GM23338 (cell line): Measurements from ENCODE around the gene CD180. TPM values are rescaled to one million over a fixed set of nuclear protein-coding genes. Genes with fewer than 3 reads are reported as not detected.

Experiments
- ATAC-seq: fragments of 200-7000 bp; cut with Tn5 transposase; 3 replicates; pipeline ENCODE4 v1.9.1; 2020
- DNase-seq: peaks from one replicate; pipeline ENCODE4 v3.0.0-alpha.2; 2015; ENCODE audit warnings: low spot score
- H2AFZ ChIP-seq: fragments of 200-600 bp; sonication (generic); 2 replicates; pipeline ENCODE4 v1.8.0; 2016; ENCODE audit warnings: antibody characterized with exemption, mild to moderate bottlenecking, moderate library complexity
- H3F3A ChIP-seq: fragments of 200-600 bp; sonication (generic); replicated peaks from 2 replicates; pipeline ENCODE4 v1.8.0; 2017; ENCODE audit warnings: antibody characterized with exemption, mixed run types, low read depth
- H3K27ac ChIP-seq: fragments of 200-600 bp; sonication (generic); 2 replicates; pipeline ENCODE4 v1.6.1; 2016; ENCODE audit warnings: low read depth
- H3K27me3 ChIP-seq: fragments of 200-600 bp; sonication (generic); 2 replicates; pipeline ENCODE4 v1.8.0; 2016; ENCODE audit warnings: mild to moderate bottlenecking, mixed run types, moderate library complexity; ENCODE audit not compliant: insufficient read depth
- H3K36me3 ChIP-seq: fragments of 200-600 bp; sonication (generic); 2 replicates; pipeline ENCODE4 v1.8.0; 2016; ENCODE audit warnings: mild to moderate bottlenecking; ENCODE audit not compliant: insufficient read depth
- H3K4me1 ChIP-seq: fragments of 200-600 bp; sonication (generic); 2 replicates; pipeline ENCODE4 v1.8.0; 2016; ENCODE audit warnings: mild to moderate bottlenecking, moderate library complexity; ENCODE audit not compliant: insufficient read depth
- H3K4me2 ChIP-seq: fragments of 200-600 bp; sonication (generic); 2 replicates; pipeline ENCODE4 v1.7.1; 2017; ENCODE audit warnings: mixed run types
- H3K4me3 ChIP-seq: fragments of 200-600 bp; sonication (generic); 2 replicates; pipeline ENCODE4 v1.6.1; 2016; ENCODE audit warnings: mixed run types
- H3K79me2 ChIP-seq: fragments of 200-600 bp; sonication (generic); replicated peaks from 2 replicates; pipeline ENCODE4 v1.8.0; 2017; ENCODE audit warnings: mild to moderate bottlenecking; ENCODE audit not compliant: insufficient read depth
- H3K9me2 ChIP-seq: fragments of 200-600 bp; sonication (generic); 2 replicates; pipeline ENCODE4 v1.8.0; 2017; ENCODE audit not compliant: insufficient read depth
- H4K20me1 ChIP-seq: fragments of 200-600 bp; sonication (generic); replicated peaks from 2 replicates; pipeline ENCODE4 v1.8.0; 2017; ENCODE audit warnings: mild to moderate bottlenecking; ENCODE audit not compliant: insufficient read depth
- H3K27ac Mint-ChIP-seq: 2 replicates; pipeline ENCODE4 v1.8.0; 2020; ENCODE audit warnings: inconsistent platforms, mild to moderate bottlenecking, moderate library complexity, mixed read lengths
- H3K27me3 Mint-ChIP-seq: 3 replicates; pipeline ENCODE4 v1.8.0; 2022; ENCODE audit warnings: low read depth, mild to moderate bottlenecking, moderate library complexity, mixed read lengths, inconsistent platforms; ENCODE audit not compliant: insufficient read depth, poor library complexity
- H3K36me3 Mint-ChIP-seq: 3 replicates; pipeline ENCODE4 v1.8.0; 2021; ENCODE audit warnings: low read depth, mild to moderate bottlenecking, inconsistent platforms, moderate library complexity, mixed read lengths
- H3K4me1 Mint-ChIP-seq: 3 replicates; pipeline ENCODE4 v1.8.0; 2020; ENCODE audit warnings: mild to moderate bottlenecking, inconsistent platforms, mixed read lengths
- H3K4me3 Mint-ChIP-seq: 3 replicates; pipeline ENCODE4 v1.8.0; 2021; ENCODE audit warnings: moderate library complexity, mild to moderate bottlenecking, inconsistent platforms, mixed read lengths
- H3K9me3 Mint-ChIP-seq: 3 replicates; pipeline ENCODE4 v1.8.0; 2020; ENCODE audit warnings: moderate library complexity, mild to moderate bottlenecking, inconsistent platforms, mixed read lengths
- CREB1 ChIP-seq: fragments of 250-450 bp; sonication (Bioruptor Pico); IDR thresholded peaks from 2 replicates; pipeline ENCODE4 v1.5.0; 2020; ENCODE audit warnings: low read depth, mild to moderate bottlenecking, moderate library complexity
- CTCF ChIP-seq, 2 experiments: fragments of 200-600 bp in 1 of 2; sonication (generic) in 1 of 2; conservative IDR thresholded peaks; 2 replicates each; pipeline versions ENCODE4 v1.5.1 to v1.6.1; 2016 to 2017; ENCODE audit warnings: antibody characterized with exemption in 2 of 2, low read depth in 2 of 2, mild to moderate bottlenecking in 2 of 2, moderate library complexity in 1 of 2
- EZH2 ChIP-seq: fragments of 200-600 bp; sonication (generic); IDR thresholded peaks from one replicate; pipeline ENCODE4 v1.8.0; 2017; ENCODE audit warnings: antibody characterized with exemption, mild to moderate bottlenecking, low read depth; ENCODE audit not compliant: unreplicated experiment
- EZH2phosphoT487 ChIP-seq: fragments of 200-600 bp; sonication (generic); IDR thresholded peaks from one replicate; pipeline ENCODE4 v1.8.1; 2018; ENCODE audit warnings: antibody characterized with exemption; ENCODE audit not compliant: unreplicated experiment
- JUNB ChIP-seq: IDR thresholded peaks from one replicate; pipeline ENCODE4 v1.6.1; 2016; ENCODE audit warnings: antibody characterized with exemption; ENCODE audit not compliant: unreplicated experiment
- NANOG ChIP-seq: IDR thresholded peaks from 2 replicates; pipeline ENCODE4 v1.6.1; 2016; ENCODE audit warnings: antibody characterized with exemption, borderline replicate concordance
- POLR2AphosphoS5 ChIP-seq: IDR thresholded peaks from 2 replicates; pipeline ENCODE4 v1.6.1; 2016; ENCODE audit warnings: antibody characterized with exemption, low read depth
- REST ChIP-seq: IDR thresholded peaks from one replicate; pipeline ENCODE4 v1.6.1; 2018; ENCODE audit warnings: antibody characterized with exemption; ENCODE audit not compliant: unreplicated experiment
- STAT1 ChIP-seq: IDR thresholded peaks from one replicate; pipeline ENCODE4 v1.6.1; 2016; ENCODE audit warnings: antibody characterized with exemption; ENCODE audit not compliant: unreplicated experiment
- ZNF114 ChIP-seq: fragments of 250-450 bp; sonication (Bioruptor Pico); IDR thresholded peaks from 2 replicates; pipeline ENCODE4 v1.5.0; 2020; ENCODE audit warnings: mild to moderate bottlenecking, moderate library complexity
- ZNF331 ChIP-seq: fragments of 250-450 bp; sonication (Bioruptor Pico); IDR thresholded peaks from 2 replicates; pipeline ENCODE4 v1.5.0; 2020; ENCODE audit warnings: low read depth, mild to moderate bottlenecking, moderate library complexity
- polyA plus RNA-seq: library from polyadenylated mRNA; unstranded; fragments of >200 nt; fragmentation: Nextera tagmentation; extraction: Ambion mirVana; gene quantifications from 2 replicates; pipeline ENCODE4 v1.2.1, GENCODE V29; 2016
- total RNA-seq: library from RNA; depleted of rRNA; stranded (reverse); fragments of >200 nt; shearing (Covaris generic); gene quantifications from 2 replicates; pipeline ENCODE4 v1.2.3, GENCODE V29; 2014
- TF ChIP-seq, protein P1 (sequence below): fragments of 250-450 bp; sonication (Bioruptor Pico); IDR thresholded peaks from 2 replicates; pipeline ENCODE4 v1.5.0; 2020; ENCODE audit warnings: mild to moderate bottlenecking, moderate library complexity
- TF ChIP-seq, protein P2 (sequence below): IDR thresholded peaks from 2 replicates; pipeline ENCODE4 v1.6.1; 2016; ENCODE audit warnings: antibody characterized with exemption

The CD180 gene
- total and polyA plus RNA-seq, 2 experiments from 2014 or later = not detected

DNA sequence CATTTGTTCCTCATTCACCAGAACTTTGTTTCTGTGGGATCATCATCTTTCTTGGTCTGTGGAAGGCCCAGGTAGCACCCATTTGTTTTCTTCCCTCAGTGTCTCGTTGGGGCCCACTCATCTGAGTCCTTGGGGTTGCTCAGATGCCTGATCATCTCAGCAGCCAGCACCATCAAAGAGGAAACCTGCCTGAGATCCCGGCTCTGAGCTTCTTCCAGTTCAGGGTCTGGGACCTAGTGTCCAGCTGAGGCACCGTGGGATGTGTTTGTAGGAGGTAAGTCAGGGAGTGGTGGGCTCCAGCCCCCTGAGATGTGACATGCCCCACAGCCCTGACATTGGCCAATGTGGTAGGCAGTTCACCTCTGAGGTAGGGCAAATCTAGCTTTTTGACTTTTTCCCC, 9.4 kb upstream of the CD180 start:
- 0 out of 3 replicates have a peak, but pooled peaks cover 4% of the 10 kb centered on the region for H3K9me3 Mint-ChIP-seq
- H3K36me3 Mint-ChIP-seq = no peaks in the 10 kb centered on the region; the same call in 1 of the 3 replicates
- Histone ChIP-seq H3K4me2 (no peak overlapping the region), H3K27me3 (no peaks in the 10 kb centered on the region), H3K36me3 (no peaks in the 10 kb centered on the region; the same call in 1 of the 2 replicates), H3K9me2 (no peaks in the 10 kb centered on the region), H3K4me3 (no peak overlapping the region), H3K4me1 (no peaks in the 10 kb centered on the region), H3K27ac (no peak overlapping the region), H3K79me2 (no peaks in the 10 kb centered on the region), H4K20me1 (no peaks in the 10 kb centered on the region), H2AFZ (no peak overlapping the region), H3F3A (no peaks in the 10 kb centered on the region)
- H3K27ac Mint-ChIP-seq = no peak overlapping the region
- no peak overlapping the region for H3K4me3 Mint-ChIP-seq
- H3K27me3 Mint-ChIP-seq = no peaks in the 10 kb centered on the region
- no peaks in the 10 kb centered on the region for H3K4me1 Mint-ChIP-seq
- TF ChIP-seq ZNF331 (CRISPR knock-in tag) (no peak), EZH2phosphoT487 (no peak), STAT1 (no peak), CREB1 (CRISPR knock-in tag) (no peak), NANOG (no peak), POLR2AphosphoS5 (no peak), EZH2 (no peak), ZNF114 (CRISPR knock-in tag) (no peak), REST (no peak), JUNB (no peak), CTCF (conservative IDR thresholded peaks at IDR 0.05; ENCODE audit: low read depth in 2 of 2) (no peak)
- TF ChIP-seq, protein P1, sequence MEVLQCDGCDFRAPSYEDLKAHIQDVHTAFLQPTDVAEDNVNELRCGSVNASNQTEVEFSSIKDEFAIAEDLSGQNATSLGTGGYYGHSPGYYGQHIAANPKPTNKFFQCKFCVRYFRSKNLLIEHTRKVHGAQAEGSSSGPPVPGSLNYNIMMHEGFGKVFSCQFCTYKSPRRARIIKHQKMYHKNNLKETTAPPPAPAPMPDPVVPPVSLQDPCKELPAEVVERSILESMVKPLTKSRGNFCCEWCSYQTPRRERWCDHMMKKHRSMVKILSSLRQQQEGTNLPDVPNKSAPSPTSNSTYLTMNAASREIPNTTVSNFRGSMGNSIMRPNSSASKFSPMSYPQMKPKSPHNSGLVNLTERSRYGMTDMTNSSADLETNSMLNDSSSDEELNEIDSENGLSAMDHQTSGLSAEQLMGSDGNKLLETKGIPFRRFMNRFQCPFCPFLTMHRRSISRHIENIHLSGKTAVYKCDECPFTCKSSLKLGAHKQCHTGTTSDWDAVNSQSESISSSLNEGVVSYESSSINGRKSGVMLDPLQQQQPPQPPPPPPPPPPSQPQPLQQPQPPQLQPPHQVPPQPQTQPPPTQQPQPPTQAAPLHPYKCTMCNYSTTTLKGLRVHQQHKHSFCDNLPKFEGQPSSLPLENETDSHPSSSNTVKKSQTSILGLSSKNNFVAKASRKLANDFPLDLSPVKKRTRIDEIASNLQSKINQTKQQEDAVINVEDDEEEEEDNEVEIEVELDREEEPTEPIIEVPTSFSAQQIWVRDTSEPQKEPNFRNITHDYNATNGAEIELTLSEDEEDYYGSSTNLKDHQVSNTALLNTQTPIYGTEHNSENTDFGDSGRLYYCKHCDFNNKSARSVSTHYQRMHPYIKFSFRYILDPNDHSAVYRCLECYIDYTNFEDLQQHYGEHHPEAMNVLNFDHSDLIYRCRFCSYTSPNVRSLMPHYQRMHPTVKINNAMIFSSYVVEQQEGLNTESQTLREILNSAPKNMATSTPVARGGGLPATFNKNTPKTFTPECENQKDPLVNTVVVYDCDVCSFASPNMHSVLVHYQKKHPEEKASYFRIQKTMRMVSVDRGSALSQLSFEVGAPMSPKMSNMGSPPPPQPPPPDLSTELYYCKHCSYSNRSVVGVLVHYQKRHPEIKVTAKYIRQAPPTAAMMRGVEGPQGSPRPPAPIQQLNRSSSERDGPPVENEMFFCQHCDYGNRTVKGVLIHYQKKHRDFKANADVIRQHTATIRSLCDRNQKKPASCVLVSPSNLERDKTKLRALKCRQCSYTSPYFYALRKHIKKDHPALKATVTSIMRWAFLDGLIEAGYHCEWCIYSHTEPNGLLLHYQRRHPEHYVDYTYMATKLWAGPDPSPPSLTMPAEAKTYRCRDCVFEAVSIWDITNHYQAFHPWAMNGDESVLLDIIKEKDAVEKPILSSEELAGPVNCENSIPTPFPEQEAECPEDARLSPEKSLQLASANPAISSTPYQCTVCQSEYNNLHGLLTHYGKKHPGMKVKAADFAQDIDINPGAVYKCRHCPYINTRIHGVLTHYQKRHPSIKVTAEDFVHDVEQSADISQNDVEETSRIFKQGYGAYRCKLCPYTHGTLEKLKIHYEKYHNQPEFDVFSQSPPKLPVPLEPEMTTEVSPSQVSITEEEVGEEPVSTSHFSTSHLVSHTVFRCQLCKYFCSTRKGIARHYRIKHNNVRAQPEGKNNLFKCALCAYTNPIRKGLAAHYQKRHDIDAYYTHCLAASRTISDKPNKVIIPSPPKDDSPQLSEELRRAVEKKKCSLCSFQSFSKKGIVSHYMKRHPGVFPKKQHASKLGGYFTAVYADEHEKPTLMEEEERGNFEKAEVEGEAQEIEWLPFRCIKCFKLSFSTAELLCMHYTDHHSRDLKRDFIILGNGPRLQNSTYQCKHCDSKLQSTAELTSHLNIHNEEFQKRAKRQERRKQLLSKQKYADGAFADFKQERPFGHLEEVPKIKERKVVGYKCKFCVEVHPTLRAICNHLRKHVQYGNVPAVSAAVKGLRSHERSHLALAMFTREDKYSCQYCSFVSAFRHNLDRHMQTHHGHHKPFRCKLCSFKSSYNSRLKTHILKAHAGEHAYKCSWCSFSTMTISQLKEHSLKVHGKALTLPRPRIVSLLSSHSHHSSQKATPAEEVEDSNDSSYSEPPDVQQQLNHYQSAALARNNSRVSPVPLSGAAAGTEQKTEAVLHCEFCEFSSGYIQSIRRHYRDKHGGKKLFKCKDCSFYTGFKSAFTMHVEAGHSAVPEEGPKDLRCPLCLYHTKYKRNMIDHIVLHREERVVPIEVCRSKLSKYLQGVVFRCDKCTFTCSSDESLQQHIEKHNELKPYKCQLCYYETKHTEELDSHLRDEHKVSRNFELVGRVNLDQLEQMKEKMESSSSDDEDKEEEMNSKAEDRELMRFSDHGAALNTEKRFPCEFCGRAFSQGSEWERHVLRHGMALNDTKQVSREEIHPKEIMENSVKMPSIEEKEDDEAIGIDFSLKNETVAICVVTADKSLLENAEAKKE (CRISPR knock-in tag) = no peak
- TF ChIP-seq, protein P2, sequence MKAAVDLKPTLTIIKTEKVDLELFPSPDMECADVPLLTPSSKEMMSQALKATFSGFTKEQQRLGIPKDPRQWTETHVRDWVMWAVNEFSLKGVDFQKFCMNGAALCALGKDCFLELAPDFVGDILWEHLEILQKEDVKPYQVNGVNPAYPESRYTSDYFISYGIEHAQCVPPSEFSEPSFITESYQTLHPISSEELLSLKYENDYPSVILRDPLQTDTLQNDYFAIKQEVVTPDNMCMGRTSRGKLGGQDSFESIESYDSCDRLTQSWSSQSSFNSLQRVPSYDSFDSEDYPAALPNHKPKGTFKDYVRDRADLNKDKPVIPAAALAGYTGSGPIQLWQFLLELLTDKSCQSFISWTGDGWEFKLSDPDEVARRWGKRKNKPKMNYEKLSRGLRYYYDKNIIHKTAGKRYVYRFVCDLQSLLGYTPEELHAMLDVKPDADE = no peak
- ATAC-seq = no peak
- no peak for DNase-seq
